Measurements from ENCODE around the gene GIGYF2.

GIGYF2 gene

GRCh38 chr2:232723027-232723426 is 25.9 kb downstream of the GIGYF2 start:
- in situ Hi-C loops (cut with HindIII; ENCODE audit: low pct_ligation_motif_present, low sequenced_read_pairs): no loop called here
- peaks cover 3% of the 10 kb centered on the region for H3K36me3 ChIP-seq (replicated peaks)
- TF ChIP-seq, protein P1, sequence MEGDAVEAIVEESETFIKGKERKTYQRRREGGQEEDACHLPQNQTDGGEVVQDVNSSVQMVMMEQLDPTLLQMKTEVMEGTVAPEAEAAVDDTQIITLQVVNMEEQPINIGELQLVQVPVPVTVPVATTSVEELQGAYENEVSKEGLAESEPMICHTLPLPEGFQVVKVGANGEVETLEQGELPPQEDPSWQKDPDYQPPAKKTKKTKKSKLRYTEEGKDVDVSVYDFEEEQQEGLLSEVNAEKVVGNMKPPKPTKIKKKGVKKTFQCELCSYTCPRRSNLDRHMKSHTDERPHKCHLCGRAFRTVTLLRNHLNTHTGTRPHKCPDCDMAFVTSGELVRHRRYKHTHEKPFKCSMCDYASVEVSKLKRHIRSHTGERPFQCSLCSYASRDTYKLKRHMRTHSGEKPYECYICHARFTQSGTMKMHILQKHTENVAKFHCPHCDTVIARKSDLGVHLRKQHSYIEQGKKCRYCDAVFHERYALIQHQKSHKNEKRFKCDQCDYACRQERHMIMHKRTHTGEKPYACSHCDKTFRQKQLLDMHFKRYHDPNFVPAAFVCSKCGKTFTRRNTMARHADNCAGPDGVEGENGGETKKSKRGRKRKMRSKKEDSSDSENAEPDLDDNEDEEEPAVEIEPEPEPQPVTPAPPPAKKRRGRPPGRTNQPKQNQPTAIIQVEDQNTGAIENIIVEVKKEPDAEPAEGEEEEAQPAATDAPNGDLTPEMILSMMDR (IDR thresholded peaks at IDR 0.05; ENCODE audit: low read depth, low read length, missing control alignments): no peak

GRCh38 chr2:232728785-232729184 is 31.7 kb downstream of the GIGYF2 start:
- TF ChIP-seq, protein P1 (IDR thresholded peaks at IDR 0.05; ENCODE audit: low read depth, low read length, missing control alignments): no peak
- Histone ChIP-seq H3K36me3 (replicated peaks) (peaks cover 9% of the 10 kb centered on the region), H3K27me3 (replicated peaks) (no peaks in the 10 kb centered on the region), H3K4me3 (ENCODE audit: low read depth, low read length) (no peak overlapping the region), H3K27ac (no peak overlapping the region)
- DNase-seq: no peak
- in situ Hi-C loops (cut with HindIII; ENCODE audit: low pct_ligation_motif_present, low sequenced_read_pairs): no loop called here

More at GRCh38 chr2:232723027-232723426, 25.9 kb downstream of the GIGYF2 start:
- no peak overlapping the region for H3K4me3 ChIP-seq (ENCODE audit: low read depth, low read length)
- no peak overlapping the region for H3K27ac ChIP-seq
- DNase-seq: no peak
- H3K27me3 ChIP-seq (replicated peaks): no peaks in the 10 kb centered on the region

DNA sequence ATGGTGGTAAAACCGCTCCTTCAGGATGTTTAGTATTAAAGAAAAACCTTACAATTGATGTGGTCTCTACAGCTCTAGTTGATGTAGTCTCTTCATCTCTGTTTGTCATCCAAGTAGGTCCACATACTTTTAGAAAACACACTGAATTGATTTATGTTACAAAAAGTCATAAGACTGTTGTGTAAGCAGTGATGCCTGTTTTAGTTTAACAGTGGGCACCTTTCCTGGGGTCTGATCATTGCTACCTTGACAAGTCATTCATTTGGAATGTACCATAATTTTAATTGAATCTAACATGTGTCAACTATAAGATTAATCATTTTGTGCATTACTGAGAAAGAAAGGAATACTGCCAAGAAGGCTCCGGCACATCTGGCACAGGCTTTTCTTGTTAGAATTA is 34.3 kb downstream of the GIGYF2 start:
- in situ Hi-C loops (cut with HindIII; ENCODE audit: low pct_ligation_motif_present, low sequenced_read_pairs): no loop called here
- Histone ChIP-seq H3K27ac (no peak overlapping the region), H3K27me3 (replicated peaks) (no peaks in the 10 kb centered on the region), H3K36me3 (replicated peaks) (peaks cover 16% of the 10 kb centered on the region), H3K4me3 (ENCODE audit: low read depth, low read length) (no peak overlapping the region)
- DNase-seq: no peak
- TF ChIP-seq, protein P1 (IDR thresholded peaks at IDR 0.05; ENCODE audit: low read depth, low read length, missing control alignments): no peak

DNA sequence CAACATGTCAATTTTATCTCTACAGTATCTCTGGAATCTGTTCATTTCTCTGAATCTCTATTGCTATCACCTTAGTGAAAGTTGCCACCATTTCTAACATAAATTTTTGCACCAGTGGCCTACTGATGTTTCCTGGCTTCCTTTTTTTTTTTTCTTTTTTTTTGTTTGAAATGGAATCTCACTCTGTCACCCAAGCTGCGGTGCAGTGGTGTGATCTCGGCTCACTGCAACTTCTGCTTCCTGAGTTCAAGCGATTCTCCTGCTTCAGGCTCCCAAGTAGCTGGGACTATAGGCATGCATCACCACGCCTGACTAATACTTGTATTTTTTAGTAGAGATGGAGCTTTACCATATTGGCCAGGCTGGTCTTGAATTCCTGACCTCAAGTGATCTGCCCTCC is 44.2 kb downstream of the GIGYF2 start:
- TF ChIP-seq, protein P1 (IDR thresholded peaks at IDR 0.05; ENCODE audit: low read depth, low read length, missing control alignments): no peak
- Histone ChIP-seq H3K27ac (no peak overlapping the region), H3K36me3 (replicated peaks) (peaks cover 2% of the 10 kb centered on the region), H3K27me3 (replicated peaks) (no peaks in the 10 kb centered on the region), H3K4me3 (ENCODE audit: low read depth, low read length) (no peak overlapping the region)
- no peak for DNase-seq
- in situ Hi-C loops (cut with HindIII; ENCODE audit: low pct_ligation_motif_present, low sequenced_read_pairs): no loop called here

GRCh38 chr2:232741972-232742371 is 44.8 kb downstream of the GIGYF2 start:
- TF ChIP-seq, protein P1 (IDR thresholded peaks at IDR 0.05; ENCODE audit: low read depth, low read length, missing control alignments): no peak
- Histone ChIP-seq H3K27me3 (replicated peaks) (no peaks in the 10 kb centered on the region), H3K27ac (no peak overlapping the region), H3K36me3 (replicated peaks) (peaks cover 2% of the 10 kb centered on the region), H3K4me3 (ENCODE audit: low read depth, low read length) (no peak overlapping the region)
- in situ Hi-C loops (cut with HindIII; ENCODE audit: low pct_ligation_motif_present, low sequenced_read_pairs): no loop called here
- no peak for DNase-seq

DNA sequence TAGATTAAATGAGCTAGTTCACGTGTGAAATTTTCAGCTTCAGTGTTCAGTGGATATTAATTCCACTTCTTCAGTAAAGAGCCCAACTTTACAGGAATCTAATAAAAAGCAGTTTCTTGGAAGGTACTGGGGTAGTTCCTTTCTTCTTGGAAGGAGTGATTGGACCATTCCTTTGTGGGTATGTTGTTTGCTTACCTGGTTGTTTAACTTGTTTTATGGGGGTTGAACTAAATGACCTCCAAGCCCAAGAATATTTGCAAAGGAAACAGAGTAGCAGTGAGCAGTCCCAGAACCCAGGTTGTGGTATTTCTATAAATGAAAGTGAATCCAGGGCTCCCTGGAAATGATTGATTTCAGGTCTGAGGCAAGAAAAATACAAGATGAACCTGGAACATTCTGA is 47.8 kb downstream of the GIGYF2 start:
- Histone ChIP-seq H3K27me3 (replicated peaks) (no peaks in the 10 kb centered on the region), H3K27ac (no peak overlapping the region), H3K36me3 (replicated peaks) (peaks cover 24% of the 10 kb centered on the region), H3K4me3 (ENCODE audit: low read depth, low read length) (no peak overlapping the region)
- TF ChIP-seq, protein P1 (IDR thresholded peaks at IDR 0.05; ENCODE audit: low read depth, low read length, missing control alignments): no peak
- no peak for DNase-seq
- in situ Hi-C loops (cut with HindIII; ENCODE audit: low pct_ligation_motif_present, low sequenced_read_pairs): no loop called here

All from brain microvascular endothelial cell (primary cell).